Measurements from ENCODE around the gene MTMR3.

DNA sequence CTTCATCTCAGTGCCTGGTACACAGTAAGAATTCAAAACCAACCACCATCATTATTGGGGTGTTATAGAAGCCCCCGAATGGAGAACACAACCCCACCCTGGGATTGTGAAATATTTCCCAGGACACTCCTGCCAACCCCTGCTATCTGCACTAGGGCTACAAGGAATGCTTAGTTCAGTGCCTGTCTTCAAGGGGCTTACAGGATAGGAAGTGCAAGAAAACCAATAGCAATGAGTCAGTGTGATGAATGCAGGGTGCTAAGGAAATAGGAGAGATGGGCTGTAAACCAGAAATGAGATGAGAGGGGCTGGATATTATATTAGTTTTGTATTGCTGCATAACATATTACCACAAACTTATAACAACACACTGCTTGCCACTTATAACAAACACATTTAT is 43.9 kb upstream of the MTMR3 start:
- TF ChIP-seq, protein P1, sequence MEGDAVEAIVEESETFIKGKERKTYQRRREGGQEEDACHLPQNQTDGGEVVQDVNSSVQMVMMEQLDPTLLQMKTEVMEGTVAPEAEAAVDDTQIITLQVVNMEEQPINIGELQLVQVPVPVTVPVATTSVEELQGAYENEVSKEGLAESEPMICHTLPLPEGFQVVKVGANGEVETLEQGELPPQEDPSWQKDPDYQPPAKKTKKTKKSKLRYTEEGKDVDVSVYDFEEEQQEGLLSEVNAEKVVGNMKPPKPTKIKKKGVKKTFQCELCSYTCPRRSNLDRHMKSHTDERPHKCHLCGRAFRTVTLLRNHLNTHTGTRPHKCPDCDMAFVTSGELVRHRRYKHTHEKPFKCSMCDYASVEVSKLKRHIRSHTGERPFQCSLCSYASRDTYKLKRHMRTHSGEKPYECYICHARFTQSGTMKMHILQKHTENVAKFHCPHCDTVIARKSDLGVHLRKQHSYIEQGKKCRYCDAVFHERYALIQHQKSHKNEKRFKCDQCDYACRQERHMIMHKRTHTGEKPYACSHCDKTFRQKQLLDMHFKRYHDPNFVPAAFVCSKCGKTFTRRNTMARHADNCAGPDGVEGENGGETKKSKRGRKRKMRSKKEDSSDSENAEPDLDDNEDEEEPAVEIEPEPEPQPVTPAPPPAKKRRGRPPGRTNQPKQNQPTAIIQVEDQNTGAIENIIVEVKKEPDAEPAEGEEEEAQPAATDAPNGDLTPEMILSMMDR (IDR thresholded peaks at IDR 0.05): no peak
- TF ChIP-seq EP300 (IDR thresholded peaks at IDR 0.05): no peak
- TF ChIP-seq SMC3 (IDR thresholded peaks at IDR 0.05): no peak
- no peak for TF ChIP-seq RFX5 (IDR thresholded peaks at IDR 0.05)
- no peak for TF ChIP-seq RCOR1 (IDR thresholded peaks at IDR 0.05; ENCODE audit: low read depth, low read length)
- no peak for TF ChIP-seq JUNB (IDR thresholded peaks at IDR 0.05)
- no peak for TF ChIP-seq POLR2A (IDR thresholded peaks at IDR 0.05; ENCODE audit: low read length)
- no peak for TF ChIP-seq NPAS2 (CRISPR knock-in tag; IDR thresholded peaks at IDR 0.05; ENCODE audit: borderline replicate concordance)
- TF ChIP-seq CEBPB (IDR thresholded peaks at IDR 0.05): no peak
- TF ChIP-seq, protein P2, sequence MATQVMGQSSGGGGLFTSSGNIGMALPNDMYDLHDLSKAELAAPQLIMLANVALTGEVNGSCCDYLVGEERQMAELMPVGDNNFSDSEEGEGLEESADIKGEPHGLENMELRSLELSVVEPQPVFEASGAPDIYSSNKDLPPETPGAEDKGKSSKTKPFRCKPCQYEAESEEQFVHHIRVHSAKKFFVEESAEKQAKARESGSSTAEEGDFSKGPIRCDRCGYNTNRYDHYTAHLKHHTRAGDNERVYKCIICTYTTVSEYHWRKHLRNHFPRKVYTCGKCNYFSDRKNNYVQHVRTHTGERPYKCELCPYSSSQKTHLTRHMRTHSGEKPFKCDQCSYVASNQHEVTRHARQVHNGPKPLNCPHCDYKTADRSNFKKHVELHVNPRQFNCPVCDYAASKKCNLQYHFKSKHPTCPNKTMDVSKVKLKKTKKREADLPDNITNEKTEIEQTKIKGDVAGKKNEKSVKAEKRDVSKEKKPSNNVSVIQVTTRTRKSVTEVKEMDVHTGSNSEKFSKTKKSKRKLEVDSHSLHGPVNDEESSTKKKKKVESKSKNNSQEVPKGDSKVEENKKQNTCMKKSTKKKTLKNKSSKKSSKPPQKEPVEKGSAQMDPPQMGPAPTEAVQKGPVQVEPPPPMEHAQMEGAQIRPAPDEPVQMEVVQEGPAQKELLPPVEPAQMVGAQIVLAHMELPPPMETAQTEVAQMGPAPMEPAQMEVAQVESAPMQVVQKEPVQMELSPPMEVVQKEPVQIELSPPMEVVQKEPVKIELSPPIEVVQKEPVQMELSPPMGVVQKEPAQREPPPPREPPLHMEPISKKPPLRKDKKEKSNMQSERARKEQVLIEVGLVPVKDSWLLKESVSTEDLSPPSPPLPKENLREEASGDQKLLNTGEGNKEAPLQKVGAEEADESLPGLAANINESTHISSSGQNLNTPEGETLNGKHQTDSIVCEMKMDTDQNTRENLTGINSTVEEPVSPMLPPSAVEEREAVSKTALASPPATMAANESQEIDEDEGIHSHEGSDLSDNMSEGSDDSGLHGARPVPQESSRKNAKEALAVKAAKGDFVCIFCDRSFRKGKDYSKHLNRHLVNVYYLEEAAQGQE (IDR thresholded peaks at IDR 0.05): no peak
- no peak for TF ChIP-seq HDAC2 (IDR thresholded peaks at IDR 0.05)
- TF ChIP-seq, protein P3, sequence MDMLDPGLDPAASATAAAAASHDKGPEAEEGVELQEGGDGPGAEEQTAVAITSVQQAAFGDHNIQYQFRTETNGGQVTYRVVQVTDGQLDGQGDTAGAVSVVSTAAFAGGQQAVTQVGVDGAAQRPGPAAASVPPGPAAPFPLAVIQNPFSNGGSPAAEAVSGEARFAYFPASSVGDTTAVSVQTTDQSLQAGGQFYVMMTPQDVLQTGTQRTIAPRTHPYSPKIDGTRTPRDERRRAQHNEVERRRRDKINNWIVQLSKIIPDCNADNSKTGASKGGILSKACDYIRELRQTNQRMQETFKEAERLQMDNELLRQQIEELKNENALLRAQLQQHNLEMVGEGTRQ (IDR thresholded peaks at IDR 0.05): no peak

Data from A549 (cell line).